ENCODE measurements around the gene HSF5.

HSF5 gene

DNA sequence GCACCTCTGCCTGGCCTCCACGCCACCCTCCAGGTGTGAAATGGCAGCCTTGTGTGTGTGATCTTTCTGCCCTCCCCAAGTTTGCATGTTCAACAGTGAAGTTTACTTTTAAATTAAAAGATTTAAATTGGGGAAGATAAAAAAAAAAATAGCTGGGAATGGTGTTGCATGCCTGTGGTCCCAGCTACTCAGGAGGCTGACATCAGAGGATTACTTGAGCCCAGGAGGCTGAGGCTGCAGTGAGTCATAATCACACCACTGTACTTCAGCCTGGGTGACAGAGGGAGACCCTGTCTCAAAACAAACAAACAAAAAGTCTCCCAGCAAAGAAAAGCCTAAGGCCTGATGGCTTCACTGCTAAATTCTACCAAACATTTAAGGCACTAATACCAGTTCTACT, 35.5 kb downstream of the HSF5 start:
- no peak for DNase-seq (ENCODE audit: low read depth)
- no peak overlapping the region for H3K4me3 ChIP-seq (replicated peaks; ENCODE audit: low read depth, low read length)
- TF ChIP-seq, protein P1, sequence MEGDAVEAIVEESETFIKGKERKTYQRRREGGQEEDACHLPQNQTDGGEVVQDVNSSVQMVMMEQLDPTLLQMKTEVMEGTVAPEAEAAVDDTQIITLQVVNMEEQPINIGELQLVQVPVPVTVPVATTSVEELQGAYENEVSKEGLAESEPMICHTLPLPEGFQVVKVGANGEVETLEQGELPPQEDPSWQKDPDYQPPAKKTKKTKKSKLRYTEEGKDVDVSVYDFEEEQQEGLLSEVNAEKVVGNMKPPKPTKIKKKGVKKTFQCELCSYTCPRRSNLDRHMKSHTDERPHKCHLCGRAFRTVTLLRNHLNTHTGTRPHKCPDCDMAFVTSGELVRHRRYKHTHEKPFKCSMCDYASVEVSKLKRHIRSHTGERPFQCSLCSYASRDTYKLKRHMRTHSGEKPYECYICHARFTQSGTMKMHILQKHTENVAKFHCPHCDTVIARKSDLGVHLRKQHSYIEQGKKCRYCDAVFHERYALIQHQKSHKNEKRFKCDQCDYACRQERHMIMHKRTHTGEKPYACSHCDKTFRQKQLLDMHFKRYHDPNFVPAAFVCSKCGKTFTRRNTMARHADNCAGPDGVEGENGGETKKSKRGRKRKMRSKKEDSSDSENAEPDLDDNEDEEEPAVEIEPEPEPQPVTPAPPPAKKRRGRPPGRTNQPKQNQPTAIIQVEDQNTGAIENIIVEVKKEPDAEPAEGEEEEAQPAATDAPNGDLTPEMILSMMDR (IDR thresholded peaks at IDR 0.05; ENCODE audit: low read length, missing control alignments), result no peak

DNA sequence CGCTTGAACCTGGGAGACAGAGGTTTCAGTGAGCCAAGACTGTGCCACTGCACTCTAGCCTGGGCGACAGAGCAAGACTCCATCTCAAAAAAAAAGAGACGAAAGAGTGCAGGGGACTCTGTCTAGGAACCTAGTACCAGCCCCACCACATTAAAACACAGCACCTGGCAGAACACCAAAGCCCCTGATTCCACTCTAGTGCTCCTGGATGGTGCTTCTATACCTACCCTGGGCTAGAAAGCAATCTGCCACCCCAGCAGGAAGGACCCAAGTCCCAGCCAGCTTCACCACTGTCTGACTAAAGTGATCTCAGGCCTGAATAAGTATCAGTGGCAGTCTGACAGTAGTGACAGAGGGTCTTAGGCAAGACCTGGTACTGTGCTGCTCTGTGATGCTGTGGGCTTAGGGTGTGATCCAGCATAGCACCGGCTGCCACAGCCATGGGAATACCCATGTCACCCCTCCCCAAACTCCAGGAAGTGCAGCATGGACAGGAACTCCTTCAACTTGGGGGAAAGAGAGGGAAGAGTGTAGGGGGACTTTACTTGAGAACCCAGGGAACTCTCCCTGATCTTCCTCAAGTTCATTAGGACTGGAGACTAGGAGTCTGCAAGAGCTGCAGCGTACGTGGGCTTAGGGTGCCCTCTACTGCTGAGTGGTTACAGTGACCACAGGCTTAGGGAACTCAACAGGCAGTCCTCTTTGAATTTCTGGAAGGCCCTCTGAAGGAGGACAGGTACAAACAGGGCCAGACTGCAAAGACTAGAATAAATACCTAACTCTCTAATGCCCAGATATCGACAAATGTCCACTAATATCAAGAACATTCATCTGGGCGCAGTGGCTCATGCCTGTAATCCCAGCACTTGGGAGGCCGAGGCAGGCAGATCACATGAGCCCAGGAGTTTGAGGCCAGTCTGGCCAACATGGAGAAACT, 40.9 kb downstream of the HSF5 start:
- TF ChIP-seq, protein P1 (IDR thresholded peaks at IDR 0.05; ENCODE audit: low read length, missing control alignments), result peak; percentile 93
- no peak overlapping the region for H3K4me3 ChIP-seq (replicated peaks; ENCODE audit: low read depth, low read length)
- DNase-seq (ENCODE audit: low read depth), result peak; percentile 91

DNA sequence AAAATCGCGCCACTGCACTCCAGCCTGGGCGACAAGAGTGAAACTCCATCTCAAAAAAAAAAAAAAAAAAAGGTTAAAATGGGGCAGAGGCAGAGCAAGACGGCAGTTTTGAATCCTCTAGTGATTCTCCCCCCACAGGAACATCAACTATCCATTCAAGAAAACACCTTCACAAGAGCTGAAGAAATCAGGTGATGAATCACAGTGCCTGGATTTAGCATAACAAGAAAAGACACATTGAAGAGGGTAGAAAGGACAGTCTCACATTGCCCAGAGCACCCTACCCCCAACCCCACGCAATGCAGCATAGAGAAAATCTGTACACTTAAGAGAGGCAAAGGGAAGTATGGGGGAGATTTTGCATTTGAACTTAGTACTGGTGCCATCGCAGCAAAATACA, 42.1 kb downstream of the HSF5 start:
- no peak overlapping the region for H3K4me3 ChIP-seq (replicated peaks; ENCODE audit: low read depth, low read length)
- no peak for DNase-seq (ENCODE audit: low read depth)
- TF ChIP-seq, protein P1 (IDR thresholded peaks at IDR 0.05; ENCODE audit: low read length, missing control alignments), result no peak

DNA sequence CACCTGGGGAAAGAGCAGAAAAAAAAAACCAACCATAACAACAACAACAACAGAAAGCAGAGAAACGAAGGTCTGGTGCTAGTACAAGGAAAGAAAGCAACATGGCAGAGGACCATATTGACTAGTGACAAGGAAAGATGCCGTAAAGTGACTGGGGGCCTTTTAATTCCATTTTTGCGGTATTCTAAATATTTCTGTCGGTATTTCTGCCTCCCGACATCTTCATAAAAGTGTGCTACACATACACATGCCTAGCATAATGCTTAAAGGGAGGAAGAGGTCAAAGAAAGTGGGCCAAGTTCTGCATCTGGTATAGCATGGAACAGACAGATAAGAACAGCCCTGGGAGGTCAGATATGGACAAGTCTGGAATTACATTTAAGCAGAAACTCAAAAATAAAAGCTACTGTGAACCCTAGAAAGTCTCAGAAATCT, 51.4 kb downstream of the HSF5 start:
- H3K4me3 ChIP-seq (replicated peaks; ENCODE audit: low read depth, low read length), result no peak overlapping the region
- DNase-seq (ENCODE audit: low read depth), result no peak
- TF ChIP-seq, protein P1 (IDR thresholded peaks at IDR 0.05; ENCODE audit: low read length, missing control alignments), result no peak

DNA sequence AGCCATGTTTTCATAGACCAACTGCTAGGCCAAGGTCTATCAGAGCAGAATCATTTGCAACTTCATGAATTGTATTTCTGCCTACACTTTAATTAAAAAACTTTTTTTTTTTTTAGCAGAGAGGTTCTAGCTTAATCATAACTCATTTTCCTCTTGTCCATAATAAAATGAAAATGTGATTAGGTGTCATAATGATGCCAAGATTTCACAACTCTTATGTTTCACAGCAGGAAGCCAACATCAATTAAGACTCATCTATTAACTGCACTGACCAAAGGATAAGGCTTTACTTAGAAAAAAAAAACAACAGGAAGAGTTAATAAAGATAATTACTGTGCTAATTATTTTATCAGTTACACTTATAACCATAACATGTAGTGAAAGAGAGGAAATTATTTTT, 52.0 kb downstream of the HSF5 start:
- DNase-seq (ENCODE audit: low read depth), result no peak
- H3K4me3 ChIP-seq (replicated peaks; ENCODE audit: low read depth, low read length), result no peak overlapping the region
- TF ChIP-seq, protein P1 (IDR thresholded peaks at IDR 0.05; ENCODE audit: low read length, missing control alignments), result no peak

DNA sequence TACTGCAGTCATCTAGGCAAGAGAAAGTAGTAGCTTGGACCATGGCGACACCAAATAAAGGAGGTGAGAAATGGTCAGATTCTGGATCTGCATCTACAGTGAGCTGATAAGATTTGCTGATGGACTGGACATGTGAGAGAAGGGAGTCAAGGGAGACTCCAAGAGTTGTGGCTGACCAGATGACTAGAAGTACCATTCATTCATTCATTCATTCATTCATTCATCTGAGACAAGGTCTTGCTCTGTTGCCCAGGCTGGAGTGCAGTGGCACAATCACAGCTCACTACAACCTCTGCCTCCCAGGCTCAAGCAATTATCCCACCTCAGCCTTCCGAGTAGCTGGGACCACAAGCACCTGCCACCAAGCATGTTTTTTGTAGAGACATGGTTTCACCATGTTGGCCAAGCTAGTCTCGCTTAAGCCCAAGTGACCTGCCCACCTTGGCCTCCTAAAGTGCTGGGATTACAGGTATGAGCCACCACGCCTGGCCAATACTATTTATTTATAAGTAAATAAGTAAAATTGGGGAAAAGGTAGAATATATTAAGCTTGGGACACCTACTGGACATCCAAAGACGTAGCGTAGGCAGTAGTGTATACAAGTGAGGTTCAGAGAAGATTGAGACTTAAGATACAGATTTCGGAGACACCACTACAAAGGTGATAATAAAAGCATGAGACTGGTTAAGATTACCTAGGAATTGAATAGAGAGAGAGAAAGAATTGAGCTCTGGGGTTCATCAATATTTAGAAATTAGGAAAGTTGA, 55.2 kb downstream of the HSF5 start:
- no peak overlapping the region for H3K4me3 ChIP-seq (replicated peaks; ENCODE audit: low read depth, low read length)
- no peak for DNase-seq (ENCODE audit: low read depth)
- TF ChIP-seq, protein P1 (IDR thresholded peaks at IDR 0.05; ENCODE audit: low read length, missing control alignments), result no peak
